Fibroblast of villous mesenchyme (primary cell): ENCODE measurements around the gene ANLN. TPM values are rescaled to one million over a fixed set of nuclear protein-coding genes. Genes with fewer than 3 reads are reported as not detected.
A peak's percentile ranks its signal among the peaks of the same experiment; 100 is the strongest.

Source experiments
- DNase-seq: peaks from one replicate; pipeline ENCODE4 v3.0.0-alpha.2; 2010; ENCODE audit warnings: low read depth
- H3K4me3 ChIP-seq: 2 replicates; pipeline ENCODE4 v1.5.1; 2011; ENCODE audit warnings: low read depth, mild to moderate bottlenecking, low read length
- CTCF ChIP-seq: IDR thresholded peaks from 2 replicates; pipeline ENCODE4 v1.5.1; 2012; ENCODE audit warnings: low read depth, mild to moderate bottlenecking, low read length; ENCODE audit not compliant: insufficient read depth
- total RNA-seq: library from RNA; depleted of rRNA; stranded (reverse); fragments of >200 nt; gene quantifications from 2 replicates; pipeline ENCODE4 v1.2.3, GENCODE V29; 2012

Gene ANLN
- 51.9 and 119 TPM in 2 replicates for total RNA-seq

GRCh38 chr7:36389371-36390198 lies at the start of gene ANLN:
TSS of gene ANLN (plus strand) at chr7:36389862. CDS start at chr7:36390027, 165 bp downstream.
- DNase-seq = peak; percentile 97
- H3K4me3 ChIP-seq = peak within 1 kb of the TSS; percentile 77
- no peak for TF ChIP-seq CTCF

- DNase-seq = no peak
- H3K4me3 ChIP-seq = no peak overlapping the region
- TF ChIP-seq CTCF = no peak
Observed at GRCh38 chr7:36343548-36343947, 46.1 kb upstream of the ANLN start.

- no peak for TF ChIP-seq CTCF
- H3K4me3 ChIP-seq = no peak overlapping the region
- DNase-seq = no peak
Observed at GRCh38 chr7:36344622-36345021, 45.0 kb upstream of the ANLN start.

- H3K4me3 ChIP-seq = no peak overlapping the region
- peak; percentile 45 for DNase-seq
- no peak for TF ChIP-seq CTCF
Observed at GRCh38 chr7:36346260-36346831, 43.3 kb upstream of the ANLN start.

GRCh38 chr7:36348256-36348655 lies 41.4 kb upstream of the ANLN start:
- no peak for TF ChIP-seq CTCF
- H3K4me3 ChIP-seq = no peak overlapping the region
- peak; percentile 82 for DNase-seq

GRCh38 chr7:36348771-36349170 lies 40.9 kb upstream of the ANLN start:
- H3K4me3 ChIP-seq = no peak overlapping the region
- no peak for TF ChIP-seq CTCF
- DNase-seq = no peak

GRCh38 chr7:36349626-36350025 lies 40.0 kb upstream of the ANLN start:
- DNase-seq = peak; percentile 10
- TF ChIP-seq CTCF = no peak
- H3K4me3 ChIP-seq = no peak overlapping the region
